Progenitor cell of endocrine pancreas (in vitro differentiated cells): ENCODE results near the gene ROBO4. TPM values are rescaled to one million over a fixed set of nuclear protein-coding genes. Genes with fewer than 3 reads are reported as not detected.

Experiments used
- DNase-seq: peaks from one replicate; pipeline ENCODE4 v3.0.0; 2021; ENCODE audit warnings: low spot score; ENCODE audit not compliant: unreplicated experiment
- H3K27ac Mint-ChIP-seq: 2 replicates; pipeline ENCODE4 v1.8.0; 2021; ENCODE audit warnings: mild to moderate bottlenecking, moderate library complexity, mixed read lengths
- H3K27me3 Mint-ChIP-seq: 2 replicates; pipeline ENCODE4 v1.8.0; 2021; ENCODE audit warnings: mixed read lengths
- H3K36me3 Mint-ChIP-seq: 2 replicates; pipeline ENCODE4 v1.8.0; 2022; ENCODE audit warnings: mixed read lengths; ENCODE audit not compliant: insufficient read depth
- H3K4me1 Mint-ChIP-seq: 2 replicates; pipeline ENCODE4 v1.8.0; 2021; ENCODE audit warnings: low read depth, mixed read lengths
- H3K4me3 Mint-ChIP-seq: 2 replicates; pipeline ENCODE4 v1.8.0; 2021; ENCODE audit warnings: low read depth, mild to moderate bottlenecking, moderate library complexity, mixed read lengths
- H3K9me3 Mint-ChIP-seq: 2 replicates; pipeline ENCODE4 v1.8.0; 2021; ENCODE audit warnings: low read depth, mixed read lengths
- total RNA-seq: library from RNA; stranded (reverse); gene quantifications from 2 replicates; pipeline ENCODE4 v1.2.1, GENCODE V29; 2021
- TF ChIP-seq, protein P1 (sequence below): fragments of 200-600 bp; sonication (generic); IDR thresholded peaks from one replicate; pipeline ENCODE4 v1.5.0; 2021; ENCODE audit warnings: antibody characterized with exemption, mild to moderate bottlenecking; ENCODE audit not compliant: unreplicated experiment

The ROBO4 gene
- total RNA-seq, 1 donor from 2014 or later = not detected

DNA sequence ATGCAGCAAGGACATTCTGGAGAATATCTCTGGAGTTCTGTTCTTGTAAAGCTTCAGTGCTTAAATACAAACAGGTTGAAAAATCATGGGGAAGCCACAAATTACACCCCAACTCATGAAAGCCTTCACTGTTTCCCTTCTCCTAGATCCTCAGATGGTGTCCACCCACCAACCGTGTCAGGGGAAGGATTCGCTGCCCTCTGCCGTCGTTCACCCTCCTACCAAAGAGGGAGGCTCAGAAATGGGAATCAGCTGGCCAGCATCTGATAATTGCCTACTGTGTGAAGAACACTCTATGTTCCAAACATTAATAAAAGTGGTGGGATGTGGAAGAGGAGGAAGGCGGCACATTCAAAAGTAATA, 45.6 kb upstream of the ROBO4 start:
- Mint-ChIP-seq H3K27ac (peak overlapping the region; percentile 78), H3K4me1 (peaks cover 5% of the 10 kb centered on the region), H3K27me3 (peaks cover 7% of the 10 kb centered on the region), H3K36me3 (no peaks in the 10 kb centered on the region), H3K4me3 (no peak overlapping the region), H3K9me3 (peaks cover under 1% of the 10 kb centered on the region)
- TF ChIP-seq, protein P1, sequence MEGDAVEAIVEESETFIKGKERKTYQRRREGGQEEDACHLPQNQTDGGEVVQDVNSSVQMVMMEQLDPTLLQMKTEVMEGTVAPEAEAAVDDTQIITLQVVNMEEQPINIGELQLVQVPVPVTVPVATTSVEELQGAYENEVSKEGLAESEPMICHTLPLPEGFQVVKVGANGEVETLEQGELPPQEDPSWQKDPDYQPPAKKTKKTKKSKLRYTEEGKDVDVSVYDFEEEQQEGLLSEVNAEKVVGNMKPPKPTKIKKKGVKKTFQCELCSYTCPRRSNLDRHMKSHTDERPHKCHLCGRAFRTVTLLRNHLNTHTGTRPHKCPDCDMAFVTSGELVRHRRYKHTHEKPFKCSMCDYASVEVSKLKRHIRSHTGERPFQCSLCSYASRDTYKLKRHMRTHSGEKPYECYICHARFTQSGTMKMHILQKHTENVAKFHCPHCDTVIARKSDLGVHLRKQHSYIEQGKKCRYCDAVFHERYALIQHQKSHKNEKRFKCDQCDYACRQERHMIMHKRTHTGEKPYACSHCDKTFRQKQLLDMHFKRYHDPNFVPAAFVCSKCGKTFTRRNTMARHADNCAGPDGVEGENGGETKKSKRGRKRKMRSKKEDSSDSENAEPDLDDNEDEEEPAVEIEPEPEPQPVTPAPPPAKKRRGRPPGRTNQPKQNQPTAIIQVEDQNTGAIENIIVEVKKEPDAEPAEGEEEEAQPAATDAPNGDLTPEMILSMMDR = no peak
- DNase-seq = no peak

- H3K4me1 Mint-ChIP-seq = peaks cover 5% of the 10 kb centered on the region
- TF ChIP-seq, protein P1 = no peak
- peak overlapping the region; percentile 78 for H3K27ac Mint-ChIP-seq
- peaks cover 6% of the 10 kb centered on the region for H3K27me3 Mint-ChIP-seq
- no peaks in the 10 kb centered on the region for H3K9me3 Mint-ChIP-seq
- no peak overlapping the region for H3K4me3 Mint-ChIP-seq
- no peaks in the 10 kb centered on the region for H3K36me3 Mint-ChIP-seq
- no peak for DNase-seq
These were observed 45.0 kb upstream of the ROBO4 start for GRCh38 chr11:124942466-124943253.

DNA sequence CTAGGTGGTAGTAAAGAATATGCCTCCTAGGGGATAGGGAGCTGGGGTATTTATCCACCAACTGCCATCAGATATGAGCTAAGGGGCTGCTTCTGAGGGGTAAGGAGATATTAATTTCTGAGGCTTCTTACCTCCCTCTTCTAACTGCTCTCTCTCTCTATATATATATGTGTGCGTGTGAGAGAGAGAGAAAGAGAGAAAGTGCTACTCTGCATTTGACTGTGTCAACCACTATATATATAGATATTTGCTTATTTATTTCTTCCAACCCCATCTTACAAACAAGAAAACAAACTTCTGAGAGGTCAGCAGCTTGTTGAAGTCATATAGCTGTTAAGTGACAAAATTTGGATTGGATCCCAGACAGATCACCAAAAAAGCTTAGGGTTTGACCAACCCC, 44.0 kb upstream of the ROBO4 start:
- H3K4me1 Mint-ChIP-seq = peaks cover 5% of the 10 kb centered on the region
- H3K9me3 Mint-ChIP-seq = no peaks in the 10 kb centered on the region
- H3K4me3 Mint-ChIP-seq = no peak overlapping the region
- TF ChIP-seq, protein P1 = no peak
- H3K27me3 Mint-ChIP-seq = peaks cover 13% of the 10 kb centered on the region
- H3K36me3 Mint-ChIP-seq = no peaks in the 10 kb centered on the region
- DNase-seq = no peak
- no peak overlapping the region for H3K27ac Mint-ChIP-seq

DNA sequence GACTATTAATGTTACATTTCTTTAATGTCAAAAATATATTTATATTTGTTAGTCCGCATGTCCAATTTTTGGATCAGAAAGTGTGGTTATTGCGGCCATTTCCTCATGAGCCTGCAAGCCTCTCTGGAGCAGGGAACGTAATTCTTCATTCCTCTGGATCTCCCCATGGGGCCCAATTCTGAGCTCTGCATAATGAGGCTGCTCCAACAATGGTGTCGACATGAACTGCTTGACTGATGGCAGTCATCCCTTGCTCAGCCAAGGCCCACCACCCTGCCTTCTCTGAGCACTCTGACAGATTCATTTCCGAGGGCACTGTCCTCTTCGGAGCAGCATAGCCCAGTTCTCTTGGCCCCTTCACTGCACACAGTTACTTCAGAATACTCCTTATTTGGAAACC, 41.3 kb upstream of the ROBO4 start:
- Mint-ChIP-seq H3K36me3 (no peaks in the 10 kb centered on the region), H3K4me1 (peaks cover 5% of the 10 kb centered on the region), H3K27me3 (peaks cover 19% of the 10 kb centered on the region), H3K27ac (no peak overlapping the region), H3K4me3 (no peak overlapping the region), H3K9me3 (no peaks in the 10 kb centered on the region)
- no peak for DNase-seq
- TF ChIP-seq, protein P1 = no peak

DNA sequence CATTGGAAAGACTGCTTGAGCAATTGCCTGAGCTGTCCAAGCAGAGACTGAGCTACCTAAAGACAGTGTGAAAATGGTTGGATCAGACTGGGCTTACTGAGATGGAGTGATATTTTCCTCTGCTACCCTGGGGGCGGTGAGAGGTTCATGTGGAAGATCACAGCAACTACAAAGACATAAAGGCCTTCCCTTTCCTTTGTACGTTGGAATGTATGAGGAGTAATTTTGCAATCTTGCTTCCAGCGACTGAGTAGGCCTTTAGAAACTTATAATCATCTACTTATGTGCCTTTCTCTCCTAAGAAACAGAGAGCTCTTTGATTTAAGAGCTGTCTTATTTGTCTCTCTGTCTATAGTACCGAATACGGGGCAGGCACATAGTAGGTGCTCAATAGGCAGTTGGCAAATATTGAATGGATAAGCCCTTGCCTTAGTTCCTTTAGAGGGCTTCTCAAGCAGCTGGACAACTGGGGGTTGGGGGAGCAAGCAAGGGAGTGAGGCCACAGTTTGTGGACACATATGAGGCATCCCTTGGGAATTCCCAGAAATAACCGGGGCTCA, 40.6 kb upstream of the ROBO4 start:
- Mint-ChIP-seq H3K9me3 (no peaks in the 10 kb centered on the region), H3K27ac (no peak overlapping the region), H3K4me1 (peaks cover 5% of the 10 kb centered on the region), H3K27me3 (peaks cover 19% of the 10 kb centered on the region), H3K36me3 (no peaks in the 10 kb centered on the region), H3K4me3 (no peak overlapping the region)
- DNase-seq = no peak
- TF ChIP-seq, protein P1 = no peak
